Right lobe of liver (tissue), 6 donors: ENCODE measurements around the gene CNPY1. TPM values are rescaled to one million over a fixed set of nuclear protein-coding genes. Genes with fewer than 3 reads are reported as not detected.

Source experiments
- ATAC-seq, 4 donors: fragments of 200-7000 bp; cut with Tn5 transposase; one replicate each; pipeline ENCODE4 v1.9.1; 2020; ENCODE audit warnings: mild to moderate bottlenecking in 4 of 4, moderate library complexity in 4 of 4
- DNase-seq, 3 donors: peaks; one replicate each; pipeline ENCODE4 v3.0.0-alpha.2; 2020
- H3K27ac ChIP-seq, 3 donors: fragments of 200-600 bp; one replicate each; pipeline ENCODE4 v1.8.0; 2022
- H3K27me3 ChIP-seq, 2 donors: fragments of 200-600 bp; one replicate each; pipeline ENCODE4 v1.8.0; 2022
- H3K36me3 ChIP-seq, 4 donors: fragments of 200-600 bp; sonication (generic) in 1 of 4; one replicate each; pipeline versions ENCODE4 v1.5.1 to v1.8.0; 2017 to 2022; ENCODE audit warnings: control low read depth in 1 of 4
- H3K4me1 ChIP-seq, 4 donors: fragments of 200-600 bp; sonication (generic) in 1 of 4; one replicate each; pipeline versions ENCODE4 v1.5.1 to v1.8.0; 2017 to 2022; ENCODE audit warnings: control low read depth in 1 of 4
- H3K4me3 ChIP-seq, 3 donors: fragments of 200-600 bp; one replicate each; pipeline ENCODE4 v1.8.0; 2022
- H3K9me3 ChIP-seq, 4 donors: fragments of 200-600 bp; sonication (generic) in 1 of 4; one replicate each; pipeline versions ENCODE4 v1.5.1 to v1.8.0; 2017 to 2022; ENCODE audit warnings: control low read depth in 1 of 4
- POLR2A ChIP-seq: fragments of 450-650 bp; IDR thresholded peaks from one replicate; pipeline ENCODE4 v1.6.1; 2017; ENCODE audit warnings: antibody characterized with exemption, mild to moderate bottlenecking
- WGBS: methylation state at CpG from one replicate; pipeline ENCODE4 v1.1.6; 2018; ENCODE audit warnings: low coverage, low lambda C conversion rate; ENCODE audit not compliant: insufficient coverage; ENCODE audit errors: missing lambda C conversion rate; 5-methylcytosine and 5-hydroxymethylcytosine counted together
- intact Hi-C, 2 donors: fragments of 100-400 bp; cut with DNase I; formaldehyde crosslinking; loops; one replicate each; pipeline versions ENCODE4 v1.11.2 to v1.14.1; 2022
- total RNA-seq, 6 experiments: library from RNA; depleted of rRNA in 2 of 6; stranded (reverse); fragments of >200 nt in 2 of 6; fragmentation: NEBNext Ultra II Directional in 3 of 6; extraction: Animal tissue kit (Norgen Biotek cat#: 25700) in 3 of 6; gene quantifications; one replicate each; pipeline versions ENCODE4 v1.1.0 to v1.2.4, GENCODE V29; 2016 to 2023
- TF ChIP-seq, protein P1 (sequence below), 4 donors: fragments of 200-600 bp in 3 of 4; fragments of 450-650 bp in 1 of 4; IDR thresholded peaks; one replicate each; pipeline versions ENCODE4 v1.5.1 to v1.8.0; 2016 to 2022; ENCODE audit warnings: antibody characterized with exemption in 4 of 4, mild to moderate bottlenecking in 2 of 4
- donor health status: DM: no; HTN: yes; CAD: no.
- donor health status: DM: no; HTN: no; CAD: no.
- donor health status: DM: no; HTN: no; CAD: no.
- donor health status: DM: no; HTN: yes; CAD: no.
- donor health status: DM: no; HTN: yes; CAD: no.

The CNPY1 gene
- total RNA-seq, 6 experiments from 2014 or later = 0.19 TPM; not detected in 5

DNA sequence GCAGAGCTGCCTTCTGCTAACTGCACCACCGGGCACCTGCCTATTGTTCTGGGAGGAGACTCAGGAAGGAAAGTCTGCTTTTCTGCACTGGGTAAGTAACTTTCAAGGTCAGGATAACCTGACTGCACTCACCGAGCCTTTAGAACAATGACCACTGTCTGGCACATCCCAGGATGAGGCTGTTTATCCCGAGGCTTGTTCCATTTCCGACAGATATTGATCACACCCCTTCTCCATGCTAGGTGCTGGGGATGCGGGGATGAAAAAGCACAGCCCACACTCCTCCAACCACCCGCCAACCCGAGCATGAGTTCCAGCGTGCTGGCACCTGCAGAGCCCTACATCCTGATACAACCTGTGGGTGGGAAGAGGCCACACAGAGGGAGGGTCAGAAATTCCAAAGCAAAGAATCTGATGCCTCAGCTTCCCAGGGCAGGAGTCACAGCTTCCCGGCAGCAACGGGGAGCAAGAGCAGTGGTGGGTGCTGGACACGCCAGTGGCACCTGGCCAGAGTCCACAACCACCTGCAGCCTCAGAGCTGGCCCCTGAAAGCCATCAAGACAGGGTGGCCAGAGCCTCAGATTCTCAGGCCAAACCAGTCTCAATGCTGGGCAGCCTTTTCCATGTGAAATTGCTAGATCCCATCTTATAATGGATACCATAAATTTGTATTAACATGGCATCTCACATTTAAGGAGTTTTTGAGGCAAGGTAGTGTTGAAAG is 34.9 kb upstream of the CNPY1 start:
- no peak overlapping the region for H3K4me3 ChIP-seq
- H3K27me3 ChIP-seq = no peaks in the 10 kb centered on the region
- H3K27ac ChIP-seq = no peak overlapping the region
- DNase-seq = peak in 2 of 3 donors; percentile 34 to 39
- no peak for ATAC-seq
- H3K4me1 ChIP-seq = no peaks in the 10 kb centered on the region
- 42% methylated on average over 4 of the region's 11 CpGs for WGBS
- intact Hi-C loops = no loop called here
- TF ChIP-seq, protein P1, sequence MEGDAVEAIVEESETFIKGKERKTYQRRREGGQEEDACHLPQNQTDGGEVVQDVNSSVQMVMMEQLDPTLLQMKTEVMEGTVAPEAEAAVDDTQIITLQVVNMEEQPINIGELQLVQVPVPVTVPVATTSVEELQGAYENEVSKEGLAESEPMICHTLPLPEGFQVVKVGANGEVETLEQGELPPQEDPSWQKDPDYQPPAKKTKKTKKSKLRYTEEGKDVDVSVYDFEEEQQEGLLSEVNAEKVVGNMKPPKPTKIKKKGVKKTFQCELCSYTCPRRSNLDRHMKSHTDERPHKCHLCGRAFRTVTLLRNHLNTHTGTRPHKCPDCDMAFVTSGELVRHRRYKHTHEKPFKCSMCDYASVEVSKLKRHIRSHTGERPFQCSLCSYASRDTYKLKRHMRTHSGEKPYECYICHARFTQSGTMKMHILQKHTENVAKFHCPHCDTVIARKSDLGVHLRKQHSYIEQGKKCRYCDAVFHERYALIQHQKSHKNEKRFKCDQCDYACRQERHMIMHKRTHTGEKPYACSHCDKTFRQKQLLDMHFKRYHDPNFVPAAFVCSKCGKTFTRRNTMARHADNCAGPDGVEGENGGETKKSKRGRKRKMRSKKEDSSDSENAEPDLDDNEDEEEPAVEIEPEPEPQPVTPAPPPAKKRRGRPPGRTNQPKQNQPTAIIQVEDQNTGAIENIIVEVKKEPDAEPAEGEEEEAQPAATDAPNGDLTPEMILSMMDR (IDR thresholded peaks at IDR 0.05) = no peak
- TF ChIP-seq POLR2A = no peak
- no peaks in the 10 kb centered on the region for H3K9me3 ChIP-seq
- no peaks in the 10 kb centered on the region for H3K36me3 ChIP-seq

DNA sequence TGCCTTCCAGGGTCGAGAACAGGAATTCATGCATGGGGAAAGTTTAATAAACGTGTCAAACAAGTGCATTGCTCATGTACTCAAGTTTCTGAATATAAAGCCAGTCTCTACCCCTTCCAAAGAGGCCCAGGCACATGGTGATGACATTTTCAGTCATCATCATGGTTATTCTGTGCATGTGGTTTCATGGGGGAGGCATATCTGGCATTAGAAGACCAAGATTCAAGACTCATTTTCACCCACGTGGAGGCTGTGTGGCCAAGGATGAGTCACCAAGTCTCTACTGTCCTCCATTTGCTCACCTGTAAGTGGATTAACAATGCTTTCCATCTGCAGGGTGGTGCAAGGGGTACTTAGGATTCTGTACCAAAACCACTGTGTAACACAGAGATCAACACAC is 34.0 kb upstream of the CNPY1 start:
- Histone ChIP-seq H3K27ac (no peak overlapping the region), H3K4me1 (no peaks in the 10 kb centered on the region), H3K4me3 (no peak overlapping the region), H3K36me3 (no peaks in the 10 kb centered on the region), H3K27me3 (no peaks in the 10 kb centered on the region), H3K9me3 (no peaks in the 10 kb centered on the region)
- DNase-seq (no peak), ATAC-seq (no peak)
- intact Hi-C loops = no loop called here
- WGBS = 34% methylated on average over 2 of the region's 3 CpGs
- TF ChIP-seq, protein P1 (IDR thresholded peaks at IDR 0.05) = no peak
- TF ChIP-seq POLR2A = no peak

DNA sequence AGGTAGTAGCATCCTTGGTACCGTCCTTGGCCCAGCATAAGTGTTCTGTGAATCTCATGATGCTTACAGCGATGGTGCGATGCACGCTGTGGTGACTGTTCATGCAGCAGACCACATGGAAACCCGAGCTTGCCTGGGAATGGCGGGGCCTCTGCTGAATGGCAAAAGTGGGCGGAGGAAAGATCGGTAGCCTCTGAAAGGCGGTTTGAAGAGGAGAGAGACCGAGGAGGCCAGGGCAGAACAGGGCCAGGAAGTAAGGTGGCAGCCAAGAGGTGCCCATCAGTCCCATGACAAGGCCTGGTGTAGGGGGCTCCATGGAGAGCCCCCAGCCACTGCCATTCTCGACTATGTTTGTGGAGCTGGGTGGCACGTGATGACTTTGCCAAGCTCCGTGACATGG is 33.2 kb upstream of the CNPY1 start:
- intact Hi-C loops = no loop called here
- TF ChIP-seq, protein P1 (IDR thresholded peaks at IDR 0.05) = no peak
- TF ChIP-seq POLR2A = no peak
- Histone ChIP-seq H3K9me3 (no peaks in the 10 kb centered on the region), H3K27me3 (no peaks in the 10 kb centered on the region), H3K4me3 (no peak overlapping the region), H3K4me1 (no peaks in the 10 kb centered on the region), H3K36me3 (no peaks in the 10 kb centered on the region), H3K27ac (no peak overlapping the region)
- ATAC-seq = no peak
- 85% methylated on average over 6 of the region's 13 CpGs for WGBS
- DNase-seq = peak in 1 of 3 donors; percentile 18

DNA sequence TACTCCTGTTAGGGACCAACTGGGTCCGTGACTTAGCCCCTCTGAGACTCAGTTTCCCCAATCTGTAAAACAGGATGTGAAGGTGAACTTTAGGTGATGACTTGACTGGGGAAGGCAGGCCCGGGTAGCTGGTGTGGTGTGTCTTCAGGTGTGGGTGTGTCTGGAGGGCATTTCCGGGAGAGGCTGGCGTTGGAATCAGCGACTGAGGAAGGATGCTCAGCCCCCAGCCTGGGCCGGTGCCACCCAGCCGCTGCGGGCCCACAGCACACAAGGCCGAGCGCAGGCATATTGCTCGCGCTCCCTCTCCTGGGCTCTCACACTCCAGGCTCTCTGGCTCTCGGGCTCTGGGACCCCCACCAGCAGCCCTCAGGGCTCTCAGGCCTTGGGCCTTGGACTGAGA is 31.7 kb upstream of the CNPY1 start:
- H3K36me3 ChIP-seq = no peaks in the 10 kb centered on the region
- H3K4me1 ChIP-seq = no peaks in the 10 kb centered on the region
- 80% methylated on average over 1 of the region's 13 CpGs for WGBS
- DNase-seq (no peak), ATAC-seq (no peak)
- H3K4me3 ChIP-seq = no peak overlapping the region
- no peaks in the 10 kb centered on the region for H3K9me3 ChIP-seq
- no peaks in the 10 kb centered on the region for H3K27me3 ChIP-seq
- no peak for TF ChIP-seq POLR2A
- TF ChIP-seq, protein P1 (IDR thresholded peaks at IDR 0.05) = no peak
- intact Hi-C loops = no loop called here
- H3K27ac ChIP-seq = no peak overlapping the region
